Type B pancreatic cell (in vitro differentiated cells): ENCODE results near the gene TAF5. TPM values are rescaled to one million over a fixed set of nuclear protein-coding genes. Genes with fewer than 3 reads are reported as not detected.
"Not testable (repeated sequence)": the region's sequence is repeated elsewhere in the genome, so short reads cannot be mapped to it uniquely, and the experiment has no call there.

ENCODE experiments used
- DNase-seq: peaks from one replicate; pipeline ENCODE4 v3.0.0; 2021; ENCODE audit warnings: mixed read lengths; ENCODE audit not compliant: unreplicated experiment; ENCODE audit errors: extremely low spot score
- H3K27ac Mint-ChIP-seq: 2 replicates; pipeline ENCODE4 v1.8.0; 2021; ENCODE audit warnings: mild to moderate bottlenecking, mixed read lengths
- H3K27me3 Mint-ChIP-seq: 2 replicates; pipeline ENCODE4 v1.8.0; 2021; ENCODE audit warnings: mixed read lengths
- H3K36me3 Mint-ChIP-seq: 2 replicates; pipeline ENCODE4 v1.8.0; 2021; ENCODE audit warnings: mixed read lengths
- H3K4me1 Mint-ChIP-seq: one replicate; pipeline ENCODE4 v1.8.0; 2021; ENCODE audit warnings: mixed read lengths; ENCODE audit not compliant: unreplicated experiment
- H3K4me3 Mint-ChIP-seq: 2 replicates; pipeline ENCODE4 v1.8.0; 2021; ENCODE audit warnings: mild to moderate bottlenecking, mixed read lengths
- H3K9me3 Mint-ChIP-seq: 2 replicates; pipeline ENCODE4 v1.8.0; 2021; ENCODE audit warnings: mixed read lengths
- total RNA-seq: library from RNA; stranded (reverse); gene quantifications from 2 replicates; pipeline ENCODE4 v1.2.1, GENCODE V29; 2021; ENCODE audit warnings: low replicate concordance
- TF ChIP-seq, protein P1 (sequence below): fragments of 200-600 bp; sonication (generic); conservative IDR thresholded peaks from 2 replicates; pipeline ENCODE4 v1.5.0; 2021; ENCODE audit warnings: antibody characterized with exemption, mild to moderate bottlenecking

Gene TAF5
- total RNA-seq, 1 donor from 2014 or later: 10.0 TPM

DNA sequence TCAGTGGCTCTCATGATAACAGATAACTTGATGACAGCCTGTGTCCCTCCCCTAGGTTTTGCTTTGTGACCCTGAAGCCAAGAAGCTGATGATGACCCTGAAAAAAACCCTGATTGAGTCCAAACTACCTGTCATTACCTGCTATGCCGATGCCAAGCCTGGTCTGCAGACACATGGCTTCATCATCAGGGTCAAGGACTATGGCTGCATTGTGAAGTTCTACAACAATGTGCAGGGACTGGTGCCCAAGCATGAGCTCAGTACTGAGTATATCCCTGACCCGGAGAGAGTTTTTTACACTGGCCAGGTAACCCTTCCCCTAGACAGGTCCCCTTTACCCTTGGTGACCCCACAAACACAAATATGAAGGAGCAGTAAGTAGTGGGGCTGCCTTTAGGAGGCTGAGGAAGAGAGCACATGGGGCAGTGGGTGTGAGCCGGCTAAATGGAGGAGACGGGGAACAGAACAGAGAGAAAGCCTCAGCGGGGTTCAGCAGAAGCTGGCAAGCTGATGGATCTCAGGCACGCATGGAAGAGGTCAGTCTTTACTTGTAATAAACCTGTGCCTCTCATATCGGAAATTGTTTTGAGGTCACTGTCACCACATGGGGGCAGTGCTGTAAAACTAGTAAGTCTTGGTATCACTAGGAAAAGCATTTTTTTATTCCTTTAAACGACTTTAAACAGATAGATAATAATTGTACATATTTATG lies 48.8 kb downstream of the TAF5 start:
- Mint-ChIP-seq H3K4me3 (no peak overlapping the region), H3K4me1 (no peaks in the 10 kb centered on the region), H3K27me3 (no peaks in the 10 kb centered on the region), H3K27ac (peak overlapping the region; percentile 38), H3K9me3 (no peaks in the 10 kb centered on the region), H3K36me3 (peaks cover 32% of the 10 kb centered on the region)
- TF ChIP-seq, protein P1, sequence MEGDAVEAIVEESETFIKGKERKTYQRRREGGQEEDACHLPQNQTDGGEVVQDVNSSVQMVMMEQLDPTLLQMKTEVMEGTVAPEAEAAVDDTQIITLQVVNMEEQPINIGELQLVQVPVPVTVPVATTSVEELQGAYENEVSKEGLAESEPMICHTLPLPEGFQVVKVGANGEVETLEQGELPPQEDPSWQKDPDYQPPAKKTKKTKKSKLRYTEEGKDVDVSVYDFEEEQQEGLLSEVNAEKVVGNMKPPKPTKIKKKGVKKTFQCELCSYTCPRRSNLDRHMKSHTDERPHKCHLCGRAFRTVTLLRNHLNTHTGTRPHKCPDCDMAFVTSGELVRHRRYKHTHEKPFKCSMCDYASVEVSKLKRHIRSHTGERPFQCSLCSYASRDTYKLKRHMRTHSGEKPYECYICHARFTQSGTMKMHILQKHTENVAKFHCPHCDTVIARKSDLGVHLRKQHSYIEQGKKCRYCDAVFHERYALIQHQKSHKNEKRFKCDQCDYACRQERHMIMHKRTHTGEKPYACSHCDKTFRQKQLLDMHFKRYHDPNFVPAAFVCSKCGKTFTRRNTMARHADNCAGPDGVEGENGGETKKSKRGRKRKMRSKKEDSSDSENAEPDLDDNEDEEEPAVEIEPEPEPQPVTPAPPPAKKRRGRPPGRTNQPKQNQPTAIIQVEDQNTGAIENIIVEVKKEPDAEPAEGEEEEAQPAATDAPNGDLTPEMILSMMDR: peak; percentile 76
- no peak for DNase-seq

DNA sequence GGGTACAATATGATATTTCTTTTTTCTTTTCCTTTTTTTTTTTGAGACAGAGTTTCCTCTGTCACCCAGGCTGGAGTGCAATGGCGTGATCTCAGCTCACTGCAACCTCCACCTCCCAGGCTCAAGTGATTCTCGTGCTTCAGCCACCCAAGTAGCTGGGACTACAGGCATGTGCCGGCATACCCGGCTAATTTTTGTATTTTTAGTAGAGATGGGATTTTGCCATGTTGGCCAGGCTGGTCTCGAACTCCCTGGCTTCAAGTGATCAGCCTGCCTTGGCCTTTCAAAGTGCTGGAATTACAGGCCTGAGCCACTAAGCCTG lies 49.3 kb downstream of the TAF5 start:
- H3K27me3 Mint-ChIP-seq, H3K9me3 Mint-ChIP-seq, H3K4me3 Mint-ChIP-seq, DNase-seq, H3K4me1 Mint-ChIP-seq: not testable (repeated sequence)
- Mint-ChIP-seq H3K27ac (peak overlapping the region; percentile 38), H3K36me3 (peaks cover 32% of the 10 kb centered on the region)

DNA sequence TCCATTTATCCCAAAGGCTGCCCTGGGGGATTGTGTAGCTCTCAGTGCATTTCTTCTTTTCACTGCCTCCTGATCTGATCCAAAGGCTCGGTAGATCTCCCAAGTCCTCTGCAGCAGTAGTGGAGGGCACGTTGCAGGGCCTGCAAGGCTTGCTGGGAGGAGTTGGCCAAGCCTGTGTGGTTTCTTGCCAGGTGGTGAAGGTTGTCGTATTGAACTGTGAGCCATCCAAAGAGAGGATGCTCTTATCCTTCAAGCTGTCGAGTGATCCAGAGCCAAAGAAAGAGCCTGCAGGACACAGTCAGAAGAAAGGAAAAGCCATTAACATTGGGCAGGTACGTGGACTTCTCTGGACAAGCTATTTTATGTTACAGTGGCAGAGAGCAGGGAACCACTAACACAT lies 49.8 kb downstream of the TAF5 start:
- no peak overlapping the region for H3K27ac Mint-ChIP-seq
- TF ChIP-seq, protein P1: no peak
- H3K4me3 Mint-ChIP-seq: no peak overlapping the region
- no peaks in the 10 kb centered on the region for H3K27me3 Mint-ChIP-seq
- H3K9me3 Mint-ChIP-seq: no peaks in the 10 kb centered on the region
- H3K4me1 Mint-ChIP-seq: no peaks in the 10 kb centered on the region
- peaks cover 32% of the 10 kb centered on the region for H3K36me3 Mint-ChIP-seq
- no peak for DNase-seq

DNA sequence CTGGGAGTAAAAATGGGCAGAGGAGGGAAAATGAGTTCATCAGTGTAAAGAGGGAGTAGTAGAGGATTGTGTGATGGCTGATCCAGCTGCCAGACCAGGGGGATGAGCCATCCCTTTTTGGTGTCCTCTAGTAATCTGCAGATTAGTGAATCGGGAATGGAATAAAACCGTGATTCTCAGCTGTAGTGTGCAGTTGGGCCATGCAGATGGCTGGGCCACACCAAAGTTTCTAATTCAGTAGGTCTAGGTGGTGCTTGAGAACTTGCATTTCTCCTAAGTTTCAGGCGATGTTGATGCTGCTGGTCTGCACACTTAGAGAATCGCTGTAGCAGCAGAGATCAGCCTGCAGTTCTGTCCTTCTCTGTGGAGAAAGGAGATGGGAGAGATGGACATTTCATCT lies 51.3 kb downstream of the TAF5 start:
- TF ChIP-seq, protein P1: no peak
- H3K27me3 Mint-ChIP-seq: no peaks in the 10 kb centered on the region
- no peaks in the 10 kb centered on the region for H3K4me1 Mint-ChIP-seq
- H3K36me3 Mint-ChIP-seq: peaks cover 34% of the 10 kb centered on the region
- no peak for DNase-seq
- no peaks in the 10 kb centered on the region for H3K9me3 Mint-ChIP-seq
- H3K4me3 Mint-ChIP-seq: no peak overlapping the region
- no peak overlapping the region for H3K27ac Mint-ChIP-seq

DNA sequence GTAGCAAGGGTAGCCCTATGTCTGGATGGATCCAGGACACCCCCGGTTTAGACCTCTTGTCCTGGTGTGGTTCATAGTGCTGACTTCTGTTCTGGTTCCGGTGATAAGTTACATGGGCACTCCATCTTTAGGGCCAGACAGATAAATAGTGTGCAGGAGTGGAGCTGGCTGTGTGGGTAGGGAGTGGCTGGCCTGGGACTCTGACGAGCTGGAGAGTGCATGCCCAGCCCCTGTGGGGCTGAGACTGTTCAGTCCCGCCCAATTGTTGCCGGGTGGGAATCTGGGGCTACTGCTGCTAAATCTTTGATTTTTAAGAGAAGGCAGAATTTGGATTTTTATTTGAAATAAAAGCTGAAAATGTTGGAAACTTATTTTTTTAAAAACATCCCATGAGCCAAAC lies 56.0 kb downstream of the TAF5 start:
- Mint-ChIP-seq H3K4me3 (no peak overlapping the region), H3K27ac (no peak overlapping the region), H3K4me1 (no peaks in the 10 kb centered on the region), H3K27me3 (no peaks in the 10 kb centered on the region), H3K9me3 (no peaks in the 10 kb centered on the region), H3K36me3 (peaks cover 25% of the 10 kb centered on the region)
- no peak for DNase-seq
- TF ChIP-seq, protein P1: no peak

DNA sequence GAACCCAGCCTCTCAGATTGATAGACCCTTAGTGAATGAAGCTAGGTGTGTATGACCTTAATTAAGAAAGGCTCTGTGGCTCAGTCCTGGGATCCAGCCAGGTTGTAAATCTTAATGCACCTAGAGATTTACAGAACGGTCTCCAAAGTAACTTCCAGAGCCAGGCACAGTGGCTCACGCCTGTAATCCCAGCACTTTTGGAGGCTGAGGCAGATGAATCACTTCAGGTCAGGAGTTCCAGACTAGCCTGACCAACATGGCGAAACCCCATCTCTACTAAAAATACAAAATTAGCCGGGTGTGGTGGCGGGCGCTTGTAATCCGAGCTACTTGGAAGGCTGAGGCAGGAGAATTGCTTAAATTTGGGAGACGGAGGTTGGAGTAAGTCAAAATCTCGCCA lies 60.1 kb downstream of the TAF5 start:
- H3K4me3 Mint-ChIP-seq: no peak overlapping the region
- no peaks in the 10 kb centered on the region for H3K4me1 Mint-ChIP-seq
- peaks cover 27% of the 10 kb centered on the region for H3K36me3 Mint-ChIP-seq
- DNase-seq: no peak
- H3K27ac Mint-ChIP-seq: no peak overlapping the region
- H3K27me3 Mint-ChIP-seq: no peaks in the 10 kb centered on the region
- no peaks in the 10 kb centered on the region for H3K9me3 Mint-ChIP-seq
- TF ChIP-seq, protein P1: no peak
